Ovary (tissue), 9 donors: ENCODE data around the gene FAM162B. TPM values are rescaled to one million over a fixed set of nuclear protein-coding genes. Genes with fewer than 3 reads are reported as not detected.
"Not testable (repeated sequence)": the region's sequence is repeated elsewhere in the genome, so short reads cannot be mapped to it uniquely, and the experiment has no call there.

Experiments used
- DNase-seq, 5 donors: peaks; one replicate each; pipeline ENCODE4 v3.0.0-alpha.2; 2019 to 2020
- H3K27ac ChIP-seq, 2 donors: fragments of 200-600 bp; one replicate each; pipeline versions ENCODE4 v1.5.1 to v1.8.0; 2019 to 2022
- H3K27me3 ChIP-seq: fragments of 200-600 bp; one replicate; pipeline ENCODE4 v1.8.0; 2022
- H3K36me3 ChIP-seq: fragments of 200-600 bp; sonication (generic); one replicate; pipeline ENCODE4 v1.5.1; 2019
- H3K4me1 ChIP-seq: one replicate; pipeline ENCODE4 v1.8.1; 2013; ENCODE audit warnings: mild to moderate bottlenecking, moderate library complexity; ENCODE audit not compliant: insufficient read depth
- H3K4me3 ChIP-seq: fragments of 200-600 bp; sonication (generic); one replicate; pipeline ENCODE4 v1.5.1; 2017
- H3K9me3 ChIP-seq, 2 donors: fragments of 200-600 bp in 1 of 2; sonication (generic) in 1 of 2; one replicate each; pipeline versions ENCODE4 v1.5.1 to v1.8.1; 2013 to 2019; ENCODE audit warnings: mild to moderate bottlenecking in 1 of 2, moderate library complexity in 1 of 2
- CTCF ChIP-seq, 3 donors: fragments of 450-650 bp in 2 of 3; fragments of 200-600 bp in 1 of 3; IDR thresholded peaks; one replicate each; pipeline versions ENCODE4 v1.5.1 to v1.8.0; 2016 to 2022; ENCODE audit warnings: antibody characterized with exemption in 3 of 3, mild to moderate bottlenecking in 1 of 3
- EP300 ChIP-seq: sonication (generic); formaldehyde crosslinking; IDR thresholded peaks from one replicate; pipeline ENCODE4 v1.6.1; 2017; ENCODE audit warnings: antibody characterized with exemption
- POLR2A ChIP-seq: fragments of 450-650 bp; IDR thresholded peaks from one replicate; pipeline ENCODE4 v1.6.1; 2017; ENCODE audit warnings: antibody characterized with exemption, mild to moderate bottlenecking, moderate library complexity
- WGBS, 3 donors: extraction: QIAGEN DNeasy Blood & Tissue Kit in 1 of 3; methylation state at CpG; one replicate each; pipeline versions ENCODE4 v1.1.5 to v1.1.7; 2013 to 2017; 5-methylcytosine and 5-hydroxymethylcytosine counted together
- intact Hi-C, 4 donors: fragments of 100-400 bp; cut with DNase I; formaldehyde crosslinking; loops; one replicate each; pipeline versions ENCODE4 v1.11.0 to v1.15.1; 2022 to 2023
- polyA plus RNA-seq, 2 donors: library from polyadenylated mRNA; stranded (reverse); fragments of 200-250 nt in 1 of 2; fragments of 350-450 nt in 1 of 2; fragmentation: Illumina TruSeq in 1 of 2; extraction: RNeasy Lipid Tissue Mini Kit (QIAGEN cat#74804) in 1 of 2; gene quantifications; one replicate each; pipeline ENCODE4 v1.2.3, GENCODE V29; 2013 to 2014
- total RNA-seq, 7 donors: library from RNA; depleted of rRNA in 2 of 7; stranded (reverse); fragments of >200 nt in 2 of 7; fragmentation: NEBNext Ultra II Directional in 3 of 7; extraction: Animal tissue kit (Norgen Biotek cat#: 25700) in 3 of 7; gene quantifications; one replicate each; pipeline versions ENCODE4 v1.1.0 to v1.2.4, GENCODE V29; 2016 to 2023
- donor health status: DM: no; HTN: no; CAD: no; lungs with moderate emphysema.
- donor health status: DM: no; HTN: no; CAD: no.
- donor health status: Bipolar disorder and iron deficiency.
- donor health status: DM: yes; HTN: yes; CAD: no.
- donor health status: DM: no; HTN: no; CAD: no.
- donor health status: DM: yes; HTN: yes; CAD: no.

FAM162B gene
- total and polyA plus RNA-seq, 9 donors = 2.2 to 11.6 (median 6.4) TPM

GRCh38 chr6:116745176-116745575 lies 20.3 kb downstream of the FAM162B start:
- 58 to 70% (median 66%) methylated on average over 5 of the region's 5 CpGs for WGBS, 3 donors

GRCh38 chr6:116741571-116741970 lies 23.9 kb downstream of the FAM162B start:
- intact Hi-C loops = no loop called here
- DNase-seq = no peak
- Histone ChIP-seq H3K9me3 (no peaks in the 10 kb centered on the region), H3K36me3 (no peaks in the 10 kb centered on the region), H3K27me3 (no peaks in the 10 kb centered on the region), H3K4me3 (no peak overlapping the region), H3K4me1 (no peaks in the 10 kb centered on the region), H3K27ac (no peak overlapping the region)
- TF ChIP-seq EP300 = no peak
- WGBS, 3 donors = 89 to 96% (median 89%) methylated on average over 1 of the region's 1 CpG

More at GRCh38 chr6:116745176-116745575, 20.3 kb downstream of the FAM162B start:
- no peaks in the 10 kb centered on the region for H3K27me3 ChIP-seq
- no peak overlapping the region for H3K27ac ChIP-seq
- no peaks in the 10 kb centered on the region for H3K4me1 ChIP-seq
- no peaks in the 10 kb centered on the region for H3K36me3 ChIP-seq
- intact Hi-C loops = no loop called here
- TF ChIP-seq POLR2A (no peak), EP300 (no peak), CTCF (IDR thresholded peaks at IDR 0.05) (no peak)
- DNase-seq = no peak
- H3K4me3 ChIP-seq = no peak overlapping the region
- no peaks in the 10 kb centered on the region for H3K9me3 ChIP-seq

- DNase-seq, H3K27ac ChIP-seq, H3K4me3 ChIP-seq, H3K4me1 ChIP-seq, H3K9me3 ChIP-seq, intact Hi-C loops, H3K27me3 ChIP-seq, H3K36me3 ChIP-seq: not testable (repeated sequence)
- WGBS, 3 donors = 87 to 94% (median 93%) methylated on average over 3 of the region's 3 CpGs
Observed at GRCh38 chr6:116740486-116740885, 25.0 kb downstream of the FAM162B start.

GRCh38 chr6:116737004-116737403 lies 28.5 kb downstream of the FAM162B start:
- no peak overlapping the region for H3K4me3 ChIP-seq
- no peaks in the 10 kb centered on the region for H3K27me3 ChIP-seq
- H3K27ac ChIP-seq = no peak overlapping the region
- intact Hi-C loops = no loop called here
- TF ChIP-seq EP300 (no peak), POLR2A (no peak), CTCF (IDR thresholded peaks at IDR 0.05) (no peak)
- 96 to 98% (median 96%) methylated on average over 3 of the region's 3 CpGs for WGBS, 3 donors
- no peak for DNase-seq
- H3K36me3 ChIP-seq = no peaks in the 10 kb centered on the region
- H3K4me1 ChIP-seq = no peaks in the 10 kb centered on the region
- H3K9me3 ChIP-seq = no peaks in the 10 kb centered on the region

- intact Hi-C loops = no loop called here
- Histone ChIP-seq H3K4me3 (no peak overlapping the region), H3K36me3 (no peaks in the 10 kb centered on the region), H3K27me3 (no peaks in the 10 kb centered on the region), H3K4me1 (no peaks in the 10 kb centered on the region), H3K9me3 (no peaks in the 10 kb centered on the region), H3K27ac (no peak overlapping the region)
- no peak for DNase-seq
- TF ChIP-seq CTCF (IDR thresholded peaks at IDR 0.05) (no peak), POLR2A (no peak), EP300 (no peak)
Observed at GRCh38 chr6:116730513-116730912, 35.0 kb downstream of the FAM162B start.

- H3K4me3 ChIP-seq = no peak overlapping the region
- no peaks in the 10 kb centered on the region for H3K27me3 ChIP-seq
- no peaks in the 10 kb centered on the region for H3K4me1 ChIP-seq
- no peak overlapping the region for H3K27ac ChIP-seq
- intact Hi-C loops = no loop called here
- H3K36me3 ChIP-seq = no peaks in the 10 kb centered on the region
- no peak for DNase-seq
- H3K9me3 ChIP-seq = no peaks in the 10 kb centered on the region
- TF ChIP-seq CTCF (IDR thresholded peaks at IDR 0.05) = no peak
- no peak for TF ChIP-seq POLR2A
Observed at GRCh38 chr6:116726947-116727346, 38.6 kb downstream of the FAM162B start.
